ENCODE measurements around the gene EDC4. TPM values are rescaled to one million over a fixed set of nuclear protein-coding genes. Genes with fewer than 3 reads are reported as not detected.
A peak's percentile ranks its signal among the peaks of the same experiment; 100 is the strongest.
"Not testable (repeated sequence)": the region's sequence is repeated elsewhere in the genome, so short reads cannot be mapped to it uniquely, and the experiment has no call there.

Gene EDC4
- total RNA-seq, 1 experiment from 2014 or later: 100 TPM

GRCh38 chr16:67861877-67862276 lies 11.0 kb upstream of the EDC4 start:
- no peak for ATAC-seq
- ChIA-PET RAD21 (ENCODE audit: low non-redundant PET in 1 of 2, low total read pairs in 2 of 2, uncharacterized antibody in 2 of 2, unreplicated experiment in 2 of 2) (no interaction called here), POLR2A (no interaction called here), CTCF (interaction anchor here (0.8 kb wide), 1 partner anchor 341 kb away, joined by 4 read pairs; no protein-coding TSS in a partner anchor)
- Histone ChIP-seq H3K36me3 (ENCODE audit: control insufficient read depth in 1 of 2, insufficient read depth in 2 of 2, low read length in 2 of 2) (peaks cover 6 to 31% of the 10 kb centered on the region in 2 experiments; a peak in 3 of 4 replicates), H3K27me3 (ENCODE audit: insufficient read depth, low read length) (no peaks in the 10 kb centered on the region), H3K4me1 (ENCODE audit: control insufficient read depth in 1 of 2, insufficient read depth in 2 of 2, low read length in 2 of 2) (peaks cover 15 to 65% of the 10 kb centered on the region in 2 experiments; a peak in 3 of 4 replicates), H3K4me3 (replicated peaks in 1 of 2; ENCODE audit: low read depth in 1 of 2, low read length in 2 of 2) (no peak overlapping the region), H3K4me2 (ENCODE audit: low read length) (no peak overlapping the region; the same call in 1 of the 2 replicates), H3K9me2 (ENCODE audit: insufficient read depth) (no peaks in the 10 kb centered on the region), H4K20me1 (ENCODE audit: insufficient read depth) (peaks cover 9% of the 10 kb centered on the region; the same call in 1 of the 2 replicates), H3K9ac (ENCODE audit: low read length) (no peak overlapping the region), H2AFZ (ENCODE audit: low read depth, low read length, poor library complexity, severe bottlenecking) (no peak overlapping the region), H3K9me3 (ENCODE audit: control insufficient read depth in 1 of 2, insufficient read depth in 1 of 2, low read depth in 1 of 2, low read length in 2 of 2) (no peaks in the 10 kb centered on the region), H3K27ac (ENCODE audit: low read depth, low read length) (no peak overlapping the region), H3K79me2 (ENCODE audit: insufficient read depth, low read length) (peaks cover 92% of the 10 kb centered on the region)
- no peak for TF ChIP-seq ZNF274 (IDR thresholded peaks at IDR 0.05; ENCODE audit: low read depth, low read length)
- no TSS peak for BruUV-seq (replicated peaks)
- intact Hi-C loops (cut with micrococcal nuclease): no loop called here
- no peak for DNase-seq (ENCODE audit: low read depth, low spot score)

- Histone ChIP-seq H2AFZ (ENCODE audit: low read depth, low read length, poor library complexity, severe bottlenecking) (no peak overlapping the region), H3K36me3 (ENCODE audit: control insufficient read depth in 1 of 2, insufficient read depth in 2 of 2, low read length in 2 of 2) (peaks cover 13 to 35% of the 10 kb centered on the region in 2 experiments; a peak in 3 of 4 replicates), H3K27me3 (ENCODE audit: insufficient read depth, low read length) (no peaks in the 10 kb centered on the region), H3K4me1 (ENCODE audit: control insufficient read depth in 1 of 2, insufficient read depth in 2 of 2, low read length in 2 of 2) (peaks cover 8 to 54% of the 10 kb centered on the region in 2 experiments; a peak in 3 of 4 replicates), H3K27ac (ENCODE audit: low read depth, low read length) (peak overlapping the region; percentile 0; the same call in 1 of the 2 replicates), H4K20me1 (ENCODE audit: insufficient read depth) (peaks cover 4% of the 10 kb centered on the region; the same call in 1 of the 2 replicates), H3K79me2 (ENCODE audit: insufficient read depth, low read length) (peaks cover 82% of the 10 kb centered on the region), H3K4me3 (replicated peaks in 1 of 2; ENCODE audit: low read depth in 1 of 2, low read length in 2 of 2) (no peak overlapping the region), H3K9me2 (ENCODE audit: insufficient read depth) (no peaks in the 10 kb centered on the region), H3K4me2 (ENCODE audit: low read length) (peak overlapping the region; percentile 37), H3K9ac (ENCODE audit: low read length) (no peak overlapping the region), H3K9me3 (ENCODE audit: control insufficient read depth in 1 of 2, insufficient read depth in 1 of 2, low read depth in 1 of 2, low read length in 2 of 2) (no peaks in the 10 kb centered on the region)
- no TSS peak for BruUV-seq (replicated peaks)
- POLR2A ChIA-PET: no interaction called here
- intact Hi-C loops (cut with micrococcal nuclease): no loop called here
- DNase-seq (ENCODE audit: low read depth, low spot score) (no peak), ATAC-seq (no peak)
- RAD21 ChIA-PET (ENCODE audit: low non-redundant PET in 1 of 2, low total read pairs in 2 of 2, uncharacterized antibody in 2 of 2, unreplicated experiment in 2 of 2): no interaction called here
- CTCF ChIA-PET: interaction anchor here (1.1 to 1.9 kb wide), 2 partner anchors 47 to 190 kb away, joined by 4 to 12 read pairs; no protein-coding TSS in a partner anchor
- TF ChIP-seq CBX3 (IDR thresholded peaks at IDR 0.05; ENCODE audit: low read depth) (no peak), CEBPB (IDR thresholded peaks at IDR 0.05; ENCODE audit: low read depth) (no peak)
Measured at GRCh38 chr16:67862623-67863583, 9.9 kb upstream of the EDC4 start.

GRCh38 chr16:67864044-67864443 lies 8.8 kb upstream of the EDC4 start:
- intact Hi-C loops (cut with micrococcal nuclease): loop anchor here (2.0 kb wide), 1 partner anchor 191 kb away; no protein-coding TSS in a partner anchor
- H3K9ac ChIP-seq (ENCODE audit: low read length); RAD21 ChIA-PET (ENCODE audit: low non-redundant PET in 1 of 2, low total read pairs in 2 of 2, uncharacterized antibody in 2 of 2, unreplicated experiment in 2 of 2); H3K27me3 ChIP-seq (ENCODE audit: insufficient read depth, low read length); DNase-seq (ENCODE audit: low read depth, low spot score); H3K9me3 ChIP-seq (ENCODE audit: control insufficient read depth in 1 of 2, insufficient read depth in 1 of 2, low read depth in 1 of 2, low read length in 2 of 2); H3K4me3 ChIP-seq (replicated peaks in 1 of 2; ENCODE audit: low read depth in 1 of 2, low read length in 2 of 2); ATAC-seq; H3K27ac ChIP-seq (ENCODE audit: low read depth, low read length); H3K4me2 ChIP-seq (ENCODE audit: low read length); BruUV-seq (replicated peaks); H3K9me2 ChIP-seq (ENCODE audit: insufficient read depth); H4K20me1 ChIP-seq (ENCODE audit: insufficient read depth); H2AFZ ChIP-seq (ENCODE audit: low read depth, low read length, poor library complexity, severe bottlenecking): not testable (repeated sequence)
- Histone ChIP-seq H3K79me2 (ENCODE audit: insufficient read depth, low read length) (peaks cover 71% of the 10 kb centered on the region), H3K36me3 (ENCODE audit: control insufficient read depth in 1 of 2, insufficient read depth in 2 of 2, low read length in 2 of 2) (peaks cover 22 to 39% of the 10 kb centered on the region in 2 experiments; a peak in 3 of 4 replicates), H3K4me1 (ENCODE audit: control insufficient read depth in 1 of 2, insufficient read depth in 2 of 2, low read length in 2 of 2) (peaks cover 8 to 45% of the 10 kb centered on the region in 2 experiments; a peak in 3 of 4 replicates)
- POLR2A ChIA-PET: interaction anchor here (0.9 kb wide), 1 partner anchor 49 kb away, joined by 4 read pairs; no protein-coding TSS in a partner anchor
- CTCF ChIA-PET: interaction anchor here (1.1 to 2.1 kb wide), 3 partner anchors 48 to 191 kb away, joined by 4 to 15 read pairs (median 12); no protein-coding TSS in a partner anchor
